HT-29 (cell line): ENCODE measurements around the gene ACOT8. TPM values are rescaled to one million over a fixed set of nuclear protein-coding genes. Genes with fewer than 3 reads are reported as not detected.
"Not testable (repeated sequence)": the region's sequence is repeated elsewhere in the genome, so short reads cannot be mapped to it uniquely, and the experiment has no call there.

ENCODE experiments used
- DNase-seq: peaks from one replicate; pipeline ENCODE4 v3.0.0-alpha.2; 2015; ENCODE audit warnings: low spot score
- total RNA-seq: library from RNA; depleted of rRNA; stranded (reverse); fragments of >200 nt; shearing (Covaris generic); gene quantifications from 2 replicates; pipeline ENCODE4 v1.2.3, GENCODE V29; 2014

The ACOT8 gene
- total RNA-seq, 1 experiment from 2014 or later: 93.1 TPM

DNA sequence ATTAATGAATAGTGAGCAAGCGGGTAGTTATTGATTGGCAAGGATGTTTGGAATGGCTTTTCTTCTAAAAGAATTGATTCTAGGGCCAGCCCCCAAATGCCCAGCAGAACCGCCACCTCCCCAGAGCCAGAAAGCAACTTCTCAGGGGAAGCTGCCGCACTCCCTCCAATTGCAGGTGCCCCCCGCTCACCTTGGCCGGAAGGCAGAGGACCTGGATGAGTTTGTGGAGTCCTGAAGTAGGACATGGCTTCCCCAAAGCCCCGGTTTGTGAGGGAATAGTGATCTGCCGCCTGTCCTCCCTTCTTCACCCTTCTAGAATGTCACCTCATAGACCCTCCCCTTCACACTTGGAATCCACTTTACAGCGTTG lies 30.1 kb upstream of the ACOT8 start, which contains the start of gene SPATA25:
Gene SPATA25, minus strand, starts transcription at position 277 of the 370 bp plus-strand sequence. Its CDS starts 32 bp downstream, at position 245.
- no peak for DNase-seq

DNA sequence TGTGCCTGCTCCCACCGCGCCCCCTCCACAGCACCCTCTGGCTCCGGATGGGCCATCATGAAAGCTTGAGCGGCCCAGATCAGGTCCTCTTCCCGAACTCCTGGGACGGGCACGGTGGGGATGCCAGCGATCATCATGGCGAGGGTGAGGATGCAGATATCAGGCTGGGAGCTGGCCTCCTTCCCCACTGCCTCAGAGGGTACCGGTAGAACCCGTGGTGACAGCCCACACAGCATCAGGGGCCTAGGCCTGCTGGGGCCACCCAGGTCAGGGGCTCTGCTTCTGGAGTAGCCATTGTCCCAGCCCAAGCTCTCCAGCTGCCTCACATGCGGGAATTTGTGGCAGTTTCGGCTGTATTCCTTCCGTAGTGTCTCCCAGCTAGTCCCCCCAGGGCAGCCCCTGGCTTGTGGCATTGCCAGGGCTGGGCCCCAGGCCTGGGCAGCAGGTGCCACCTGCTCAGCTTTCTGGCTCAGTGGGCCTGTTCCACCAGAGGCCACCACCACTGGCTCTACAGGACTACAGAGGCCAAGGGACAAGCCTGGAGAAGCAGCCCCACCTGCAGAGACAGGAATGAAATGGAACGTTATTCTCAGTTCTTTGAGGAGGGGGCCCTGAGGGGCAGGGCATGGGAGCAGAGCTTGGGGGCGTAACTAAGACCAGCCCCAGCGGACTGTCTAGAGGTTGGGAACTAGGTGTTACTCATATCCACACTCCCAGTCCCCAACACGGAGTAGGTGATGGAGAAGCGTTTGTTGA lies 29.6 kb upstream of the ACOT8 start:
- no peak for DNase-seq

DNA sequence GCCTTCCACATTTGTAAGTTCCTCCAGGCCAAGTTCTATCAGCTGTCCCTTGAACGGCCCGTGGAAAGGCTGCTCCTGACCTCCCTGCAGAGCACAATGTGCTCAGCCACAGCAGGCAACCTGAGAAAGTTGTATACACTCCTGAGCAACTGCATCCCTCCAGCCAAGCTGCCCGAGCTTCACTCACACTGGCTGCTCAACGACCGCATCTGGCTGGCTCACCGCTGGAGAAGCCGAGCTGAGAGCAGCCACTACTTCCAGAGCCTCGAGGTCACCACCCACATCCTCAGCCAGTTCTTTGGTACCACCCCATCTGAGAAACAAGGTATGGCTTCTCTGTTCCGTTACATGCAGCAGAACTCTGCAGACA lies 25.9 kb upstream of the ACOT8 start:
- no peak for DNase-seq

DNA sequence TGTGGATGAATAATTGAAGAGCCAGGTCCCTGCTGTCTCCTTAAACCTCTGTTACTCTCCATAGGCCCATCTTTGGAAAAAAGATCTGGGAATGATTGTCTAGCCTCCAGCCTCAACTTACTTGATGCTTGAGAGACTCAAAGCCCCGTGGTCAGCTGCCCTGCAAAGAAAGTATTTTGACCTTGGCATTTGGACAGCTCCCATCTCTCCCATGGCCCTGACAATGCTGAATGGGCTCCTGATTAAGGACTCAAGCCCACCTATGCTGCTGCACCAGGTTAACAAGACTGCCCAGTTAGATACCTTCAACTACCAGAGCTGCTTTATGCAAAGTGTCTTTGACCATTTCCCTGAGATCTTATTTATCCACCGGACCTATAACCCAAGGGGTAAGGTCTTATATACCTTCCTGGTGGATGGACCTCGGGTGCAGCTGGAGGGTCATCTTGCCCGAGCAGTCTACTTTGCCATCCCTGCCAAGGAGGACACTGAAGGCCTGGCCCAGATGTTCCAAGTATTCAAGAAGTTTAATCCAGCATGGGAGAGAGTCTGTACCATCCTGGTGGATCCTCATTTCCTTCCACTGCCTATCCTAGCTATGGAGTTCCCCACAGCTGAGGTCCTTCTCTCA lies 25.4 kb upstream of the ACOT8 start:
- DNase-seq: no peak

DNA sequence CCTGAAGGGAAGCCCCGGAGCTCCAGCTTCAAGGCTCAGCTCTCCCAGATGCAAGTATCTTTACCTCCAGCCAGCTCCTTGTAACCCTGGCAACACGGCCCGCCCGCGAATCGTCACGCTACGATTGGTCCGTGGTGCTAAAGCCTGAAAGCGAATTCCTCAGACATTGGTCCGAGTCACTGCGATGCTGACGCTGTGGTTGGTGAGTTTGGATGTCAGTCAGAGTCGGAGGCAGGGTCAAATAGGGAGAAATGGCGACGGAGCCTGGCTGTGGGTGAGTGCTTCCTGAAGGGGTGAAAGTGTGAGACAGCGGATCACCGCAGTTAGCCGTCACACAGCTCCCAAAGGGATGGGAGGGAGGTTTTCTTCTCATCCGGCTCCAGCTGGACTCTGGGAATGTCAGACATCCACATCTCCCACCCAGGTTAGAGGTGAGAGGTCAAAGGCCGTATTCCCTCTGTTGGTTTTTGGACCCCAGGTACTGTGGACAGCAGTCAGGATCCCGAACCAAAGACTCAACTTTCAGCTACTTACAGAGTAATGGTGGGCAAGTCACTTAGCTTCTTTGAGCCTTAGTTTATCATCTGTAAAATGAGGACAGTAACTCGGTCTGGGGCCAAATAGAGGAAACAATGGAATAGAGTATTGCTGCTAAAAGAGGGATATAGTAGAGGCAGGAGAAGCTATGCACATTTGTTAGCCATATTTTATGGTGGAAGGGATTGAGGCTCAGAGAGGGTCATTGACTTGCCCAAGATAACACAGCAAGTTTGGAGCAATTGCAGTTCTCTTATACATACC lies 24.0 kb upstream of the ACOT8 start, which contains the start of gene ZSWIM1:
Gene ZSWIM1, plus strand, starts transcription at position 240 of the 801 bp plus-strand sequence. CDS start 1,366 bp downstream, outside the sequence.
- DNase-seq: peak; percentile 100

DNA sequence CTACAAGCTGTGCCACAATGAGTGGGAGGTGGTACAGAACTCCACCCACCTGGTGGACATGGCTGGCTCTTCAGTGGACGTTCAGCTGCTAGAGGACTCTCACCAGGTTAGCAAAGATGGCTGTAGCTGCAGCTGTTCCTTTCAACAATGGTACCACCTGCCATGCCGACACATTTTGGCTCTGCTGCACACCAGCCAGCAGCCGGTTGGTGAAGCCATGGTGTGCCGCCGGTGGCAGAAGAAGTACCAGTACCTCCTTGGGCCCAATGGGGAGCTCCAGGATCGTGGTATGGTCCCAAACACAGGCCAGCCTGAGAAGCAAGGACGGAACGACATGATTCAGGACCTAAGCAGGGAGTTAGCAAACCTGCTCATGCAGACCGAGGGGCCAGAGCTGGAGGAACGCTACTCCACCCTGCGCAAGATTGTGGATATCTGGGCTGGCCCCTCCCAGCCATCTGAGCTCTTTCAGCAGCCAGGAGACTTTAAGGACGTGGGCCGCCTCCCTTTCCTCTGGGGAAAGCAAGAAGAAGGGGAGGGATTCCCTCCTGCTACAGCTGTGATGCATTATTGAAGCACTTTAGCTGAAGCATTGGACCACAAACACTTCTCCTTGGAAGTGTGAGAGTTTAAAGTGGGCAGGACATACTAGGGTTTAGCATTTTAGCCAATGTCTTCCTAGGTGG lies 21.0 kb upstream of the ACOT8 start:
- no peak for DNase-seq

DNA sequence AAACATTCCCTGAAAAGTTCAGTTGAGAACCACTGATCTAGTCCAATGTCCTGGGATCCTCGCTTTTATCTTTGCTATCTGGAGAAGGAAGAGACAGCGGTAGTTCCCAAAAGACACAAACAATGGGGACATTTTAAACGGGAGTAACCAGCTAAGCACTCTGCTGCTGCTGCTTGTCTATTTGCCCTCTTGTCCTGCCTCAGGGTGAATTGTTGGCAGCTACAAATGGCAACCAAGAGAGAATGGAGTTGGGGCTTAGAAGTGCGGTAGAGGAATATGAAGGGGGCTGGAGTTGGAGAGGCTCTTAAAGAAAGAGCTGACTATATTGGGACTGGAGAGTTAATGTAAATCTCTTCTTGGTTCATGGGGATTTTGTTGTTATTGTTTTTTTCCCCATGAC lies 17.4 kb upstream of the ACOT8 start:
- DNase-seq: no peak

DNA sequence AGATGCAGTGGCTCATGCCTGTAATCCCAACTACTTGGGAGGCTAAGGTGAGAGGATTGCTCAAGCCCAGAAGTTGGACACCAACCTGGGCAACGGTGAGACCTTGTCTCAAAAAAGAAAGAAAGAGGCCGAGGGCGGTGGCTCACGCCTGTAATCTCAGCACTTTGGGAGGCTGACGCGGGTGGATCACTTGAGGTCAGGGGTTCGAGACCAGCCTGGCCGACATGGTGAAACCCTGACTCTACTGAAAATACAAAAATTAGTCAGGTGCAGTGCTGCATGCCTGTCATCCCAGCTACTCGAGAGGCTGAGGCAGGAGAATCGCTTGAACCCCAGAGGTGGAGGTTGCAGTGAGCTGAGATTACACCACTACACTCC lies 16.9 kb upstream of the ACOT8 start:
- DNase-seq: not testable (repeated sequence)

DNA sequence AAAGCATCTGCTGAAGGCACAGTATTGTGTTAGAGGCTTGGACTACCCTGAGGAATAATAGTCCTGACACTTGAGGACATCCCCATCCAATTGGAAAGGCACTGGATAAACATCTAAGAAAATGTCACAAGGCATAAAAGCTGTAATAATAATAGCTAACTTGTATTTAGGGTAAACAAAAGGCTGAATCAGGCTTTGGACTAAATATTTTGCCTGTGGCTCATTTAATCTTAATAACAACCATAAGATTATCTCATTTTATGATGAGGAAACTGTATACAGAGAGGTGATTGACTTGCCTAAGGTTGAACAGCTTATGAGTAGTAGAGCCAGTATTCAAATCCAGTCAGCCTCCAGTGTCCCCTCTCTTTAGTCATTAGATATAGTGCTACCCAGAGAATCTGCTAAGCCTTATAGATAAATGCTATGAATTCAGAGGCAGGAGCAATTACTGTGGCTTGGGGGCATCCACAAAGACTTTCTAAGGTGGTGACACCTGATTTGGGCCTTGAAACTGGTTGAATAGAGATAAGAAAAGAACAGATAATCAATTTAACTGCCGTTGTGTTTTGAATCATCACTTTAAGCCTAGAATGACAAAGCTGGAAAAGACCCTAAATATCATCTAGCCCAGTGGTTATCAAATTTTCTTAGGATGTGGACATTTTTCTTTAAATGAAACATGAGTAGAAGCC lies 16.4 kb upstream of the ACOT8 start:
- DNase-seq: no peak

DNA sequence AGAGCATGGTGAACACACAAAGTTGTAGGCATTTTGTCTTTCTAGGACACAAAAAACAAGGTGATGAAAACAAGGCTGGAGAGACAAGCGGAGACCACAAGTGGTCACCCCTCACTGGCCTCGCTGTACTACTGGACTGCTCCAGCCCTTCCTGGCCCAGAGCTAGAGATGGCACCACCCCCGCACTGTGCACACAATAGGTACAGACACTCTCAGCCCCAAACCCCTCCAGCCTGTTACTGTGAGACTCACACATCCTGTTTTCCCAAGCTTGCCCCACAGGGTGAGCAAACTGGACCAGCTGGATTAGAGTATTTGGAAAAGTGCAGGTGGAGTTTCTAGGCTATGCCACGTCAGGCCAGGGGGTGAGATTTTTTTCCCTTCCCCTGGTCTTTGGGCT lies 15.4 kb upstream of the ACOT8 start:
- DNase-seq: no peak

DNA sequence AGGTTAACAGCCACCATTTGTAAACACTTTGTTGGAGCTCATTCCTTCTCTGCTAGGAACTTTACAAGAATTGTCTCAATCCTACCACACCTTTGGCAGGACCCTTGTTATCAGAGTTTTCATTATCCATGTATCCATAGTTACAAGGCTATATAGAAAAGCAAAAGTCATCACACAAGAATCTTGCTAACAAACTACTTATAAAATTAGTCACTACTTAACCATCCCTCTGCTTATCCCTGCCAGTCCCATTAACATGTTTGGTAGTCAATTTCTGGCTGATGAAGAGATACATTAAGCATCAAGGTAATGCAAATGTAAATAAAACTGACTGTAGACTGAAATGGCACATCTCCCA lies 10.6 kb upstream of the ACOT8 start:
- peak; percentile 20 for DNase-seq

DNA sequence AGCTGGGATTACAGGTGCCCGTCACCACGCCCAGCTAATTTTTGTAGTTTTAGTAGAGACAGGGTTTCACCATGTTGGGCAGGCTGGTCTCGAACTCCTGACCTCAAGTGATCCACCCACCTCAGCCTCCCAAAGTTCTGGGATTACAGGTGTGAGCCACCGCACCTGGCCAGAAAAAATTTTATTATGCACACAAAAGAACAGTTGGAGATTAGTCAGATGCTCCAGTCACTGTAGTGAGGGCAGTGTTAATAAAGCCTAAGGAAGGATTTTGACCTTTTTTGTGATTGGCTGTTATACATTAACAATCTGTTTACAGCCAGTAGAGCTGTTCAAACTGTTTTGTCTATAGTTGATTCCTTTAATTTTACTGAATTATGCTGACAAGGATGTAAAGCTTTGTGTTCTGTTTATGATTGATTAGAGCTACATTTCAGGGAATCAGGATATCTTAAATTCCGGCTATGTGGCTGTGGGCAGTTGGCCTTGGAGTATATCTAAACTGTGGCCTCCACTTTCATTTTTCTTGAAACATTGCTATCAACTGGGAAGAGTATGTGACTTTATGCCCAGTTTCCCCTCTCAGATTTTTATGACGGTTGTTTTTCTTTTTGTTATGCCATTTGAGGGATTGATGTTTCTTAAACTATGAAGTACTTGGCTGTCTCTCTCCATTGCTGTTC lies 10.1 kb upstream of the ACOT8 start:
- DNase-seq: no peak

DNA sequence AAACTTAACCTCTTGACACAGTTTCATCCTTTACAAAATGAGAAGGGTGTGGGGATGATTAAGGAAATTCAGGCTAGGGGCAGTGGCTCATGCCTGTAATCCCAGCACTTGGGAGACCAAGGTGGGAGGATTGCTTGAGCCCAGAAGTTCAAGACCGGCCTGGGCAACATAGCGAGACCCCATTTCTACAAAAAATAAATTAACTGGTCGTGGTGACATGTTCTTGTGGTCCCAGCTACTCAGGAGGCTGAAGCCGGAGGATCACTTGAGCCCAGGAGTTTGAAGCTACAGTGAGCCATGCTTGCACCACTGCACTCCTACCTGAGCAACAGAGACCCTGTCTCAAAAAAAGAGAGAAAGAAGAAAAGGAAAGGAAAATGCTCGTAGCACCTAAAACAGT lies 9.3 kb upstream of the ACOT8 start:
- DNase-seq: no peak

DNA sequence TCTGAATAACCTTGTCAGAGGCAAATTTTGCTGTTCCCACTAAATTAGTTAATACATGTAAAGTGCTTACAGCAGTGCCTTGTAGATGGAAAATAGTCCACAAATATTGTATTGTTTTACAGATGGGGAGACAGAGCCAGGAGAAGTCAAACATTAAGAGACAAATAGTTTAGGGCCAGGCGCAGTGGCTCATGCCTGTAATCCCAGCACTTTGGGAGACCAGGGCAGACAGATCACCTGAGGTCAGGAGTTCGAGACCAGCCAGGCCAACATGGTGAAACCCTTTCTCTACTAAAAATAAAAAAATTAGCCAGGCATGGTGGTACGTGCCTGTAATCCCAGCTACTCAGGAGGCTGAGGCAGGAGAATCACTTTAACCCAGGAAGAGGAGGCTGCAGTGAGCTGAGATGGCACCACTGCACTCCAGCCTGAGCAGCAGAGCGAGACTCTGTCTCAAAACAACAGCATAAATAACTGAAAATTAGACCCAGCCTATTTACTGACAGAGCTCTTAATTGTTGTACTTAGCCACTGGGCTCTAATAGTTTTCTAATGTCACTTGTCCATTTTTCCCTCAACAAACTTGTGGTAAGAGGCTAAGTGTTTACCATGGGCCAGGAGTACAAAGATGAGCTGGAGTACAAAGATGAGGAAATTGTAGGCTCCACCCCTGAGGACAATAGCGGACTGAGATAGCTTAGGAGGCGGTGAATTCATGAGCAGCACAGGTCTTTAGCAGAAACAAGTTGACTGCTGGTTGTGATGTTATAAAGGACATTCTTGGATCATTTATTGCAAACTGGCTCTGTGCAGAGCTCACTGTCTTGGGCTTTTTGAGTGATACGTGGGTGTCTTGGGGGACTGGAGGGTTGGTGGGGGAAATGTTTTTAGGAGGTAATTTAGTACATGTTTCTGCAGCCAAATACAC lies 6.6 kb upstream of the ACOT8 start:
- DNase-seq: peak; percentile 19

DNA sequence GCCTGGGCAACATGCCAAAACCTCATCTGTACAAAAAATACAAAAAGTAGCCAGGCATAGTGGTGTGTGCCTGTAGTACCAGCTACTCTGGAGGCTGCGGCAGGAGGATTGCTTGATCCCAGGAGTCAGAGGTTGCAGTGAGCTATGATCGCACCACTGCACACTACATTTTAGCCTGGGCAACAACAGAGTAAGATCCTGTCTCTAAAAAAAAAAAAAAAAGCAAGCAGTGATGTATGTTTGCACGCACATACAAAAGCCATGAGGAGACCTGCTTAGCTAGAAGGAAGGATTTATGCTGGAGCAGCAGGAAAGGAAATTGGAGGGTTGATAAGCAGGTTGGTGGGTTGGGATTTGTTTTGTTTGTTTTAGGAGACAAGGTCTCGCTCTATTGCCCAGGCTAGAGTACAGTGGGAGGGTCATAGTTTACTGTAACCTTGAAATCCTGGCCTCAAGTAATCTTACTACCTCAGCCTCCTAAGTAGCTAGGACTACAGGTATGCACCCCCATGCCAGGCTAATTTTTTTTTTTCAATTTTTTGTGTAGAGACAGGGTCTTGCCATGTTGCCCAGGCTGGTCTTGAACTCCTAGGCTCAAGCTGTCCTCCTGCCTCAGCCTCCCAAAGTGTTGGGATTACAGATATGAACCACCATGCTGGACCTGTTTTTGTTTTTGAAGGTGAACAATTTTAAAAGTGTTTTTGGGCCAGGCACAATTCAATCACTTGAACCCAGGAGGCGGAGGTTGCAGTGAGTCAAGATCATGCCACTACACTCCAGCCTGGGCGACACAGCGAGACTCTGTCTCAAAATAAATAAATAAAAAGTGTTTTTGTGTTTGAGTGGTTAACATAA lies 4.3 kb upstream of the ACOT8 start:
- peak; percentile 28 for DNase-seq

DNA sequence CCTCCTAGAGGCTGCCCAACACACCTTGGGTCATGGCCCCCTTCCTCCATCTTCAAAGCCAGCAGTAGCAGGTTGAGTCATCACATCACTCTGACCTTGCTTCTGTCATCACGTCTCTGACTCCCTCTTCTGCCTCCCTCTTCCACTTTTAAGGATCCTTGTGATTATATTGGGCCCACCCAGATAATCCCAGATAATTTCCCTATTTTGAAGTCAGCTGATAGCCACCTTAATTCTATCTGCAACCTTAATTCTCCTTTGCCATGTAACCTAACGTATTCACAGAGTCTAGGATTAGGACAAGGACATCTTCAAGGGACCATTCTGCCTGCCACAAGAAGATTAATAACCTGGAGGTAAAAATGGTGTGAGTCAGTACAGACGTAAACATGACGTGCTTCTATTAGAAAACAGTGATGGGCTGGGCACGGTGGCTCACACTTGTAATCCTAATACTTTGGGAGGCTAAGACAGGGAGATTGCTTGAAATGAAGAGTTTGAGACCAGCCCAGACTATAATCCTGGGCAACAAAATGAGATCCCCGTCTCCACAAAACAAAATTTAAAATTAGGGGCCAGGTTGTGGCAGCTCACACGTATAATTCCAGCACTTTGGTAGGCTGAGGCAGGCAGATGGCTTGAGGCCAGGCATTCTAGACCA lies 3.5 kb upstream of the ACOT8 start:
- no peak for DNase-seq

DNA sequence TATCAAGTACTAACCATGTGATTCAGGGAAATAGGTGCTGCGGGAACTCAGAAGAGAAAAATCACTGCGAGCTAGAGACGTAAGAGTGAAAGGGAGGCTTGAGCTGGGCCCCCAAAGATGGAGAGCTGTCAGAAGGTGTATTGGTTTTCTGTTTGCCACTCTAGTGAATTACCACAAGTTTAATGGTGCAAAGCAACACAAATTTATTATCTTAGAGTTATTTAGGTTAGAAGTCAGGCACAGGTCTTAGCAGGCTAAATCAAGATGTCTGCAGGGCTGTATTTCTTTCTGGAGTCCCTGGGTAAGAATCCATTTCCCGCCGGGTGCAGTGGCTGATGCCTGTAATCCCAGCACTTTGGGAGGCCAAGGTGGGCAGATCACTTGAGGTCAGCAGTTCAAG lies 2.7 kb upstream of the ACOT8 start:
- DNase-seq: no peak

DNA sequence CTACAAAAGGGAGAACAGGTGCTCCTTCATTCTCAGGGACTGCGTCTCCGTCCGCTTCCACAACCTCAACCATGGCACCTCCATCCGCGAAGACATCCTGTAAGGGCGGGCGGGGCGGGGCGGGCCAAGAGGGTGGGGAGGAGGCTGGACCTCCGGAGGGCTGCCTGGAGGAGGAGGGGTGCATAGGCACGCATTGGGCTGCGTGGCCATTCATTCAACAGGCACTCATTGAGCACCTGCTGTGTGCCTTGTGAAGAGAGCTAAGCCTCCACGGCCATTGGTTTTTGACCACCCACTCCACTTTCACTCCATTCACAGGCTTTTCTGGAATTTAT lies 657 bp upstream of the ACOT8 start:
- no peak for DNase-seq
